ENCODE data around the gene MFGE8. TPM values are rescaled to one million over a fixed set of nuclear protein-coding genes. Genes with fewer than 3 reads are reported as not detected.

Gene MFGE8
- 10 to 100 TPM; 60.3 to 62.3 TPM for polyA plus RNA-seq

DNA sequence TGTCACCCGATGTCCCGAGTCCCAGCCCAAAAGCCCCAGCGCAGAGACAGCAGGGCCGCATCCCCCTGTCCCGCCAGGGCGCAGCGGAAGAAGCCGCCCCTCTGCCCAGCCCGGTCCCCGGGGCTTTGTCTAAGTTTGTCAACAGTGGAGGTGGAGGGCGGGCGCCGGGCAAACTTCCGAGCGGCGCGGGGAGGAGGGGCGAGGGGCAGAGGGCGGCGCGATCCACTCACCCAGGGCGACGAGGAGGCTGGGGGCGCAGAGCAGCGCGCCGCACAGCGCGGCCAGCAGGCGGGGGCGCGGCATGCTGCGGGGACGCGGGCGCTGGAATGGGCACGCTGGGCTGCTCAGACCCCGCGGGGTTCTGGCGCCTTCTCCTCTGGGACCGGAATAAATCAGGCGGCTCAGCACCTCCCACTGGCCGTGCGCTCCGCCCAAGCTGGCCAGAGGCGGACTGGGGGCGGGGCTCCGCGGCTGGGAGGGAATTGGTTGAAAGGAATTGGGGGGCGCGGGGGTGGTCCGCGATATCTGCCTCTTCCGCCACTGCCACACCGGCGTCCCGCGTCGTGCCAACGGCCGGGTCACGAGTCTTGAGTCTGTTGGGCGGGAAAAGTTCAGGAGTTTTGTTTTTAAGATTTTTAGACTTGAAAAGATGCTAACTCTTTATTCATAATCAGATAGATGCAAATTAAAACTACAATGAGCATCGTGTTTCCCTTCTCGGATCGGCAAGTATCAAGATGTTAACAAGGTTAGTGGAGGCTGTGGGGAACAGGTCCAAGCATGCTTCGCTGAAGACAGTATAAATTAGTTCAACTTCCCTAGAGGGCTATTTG, at the start of gene MFGE8:
Gene MFGE8 (minus strand): TSS at position 363 of the 833 bp plus-strand sequence. CDS start 60 bp downstream, at position 303.
- Histone ChIP-seq H3K4me1 (ENCODE audit: control insufficient read depth in 2 of 2, insufficient read depth in 2 of 2, low read length in 1 of 2) (peaks cover 3 to 7% of the 10 kb centered on the region in 2 donors), H3K36me3 (ENCODE audit: control insufficient read depth in 2 of 2, insufficient read depth in 2 of 2, low read length in 1 of 2) (peaks cover 0 to 6% of the 10 kb centered on the region in 2 donors), H3K9me3 (ENCODE audit: control insufficient read depth in 2 of 2, insufficient read depth in 1 of 2, low read depth in 1 of 2, low read length in 1 of 2) (no peaks in the 10 kb centered on the region), H3K27me3 (ENCODE audit: control insufficient read depth in 1 of 2, insufficient read depth in 2 of 2, low read length in 2 of 2) (no peaks in the 10 kb centered on the region), H3K4me3 (ENCODE audit: low read depth in 1 of 2, low read length in 2 of 2) (peak within 1 kb of the TSS; percentile 80 to 97), H3K27ac (ENCODE audit: low read depth in 2 of 2, low read length in 1 of 2) (peak within 1 kb of the TSS; percentile 90)
- 1% methylated on average over 52 to 67 of the region's 67 CpGs for WGBS, 2 donors

- Histone ChIP-seq H3K4me1 (ENCODE audit: control insufficient read depth in 2 of 2, insufficient read depth in 2 of 2, low read length in 1 of 2) (no peaks in the 10 kb centered on the region), H3K27ac (ENCODE audit: low read depth in 2 of 2, low read length in 1 of 2) (no peak overlapping the region), H3K9me3 (ENCODE audit: control insufficient read depth in 2 of 2, insufficient read depth in 1 of 2, low read depth in 1 of 2, low read length in 1 of 2) (peaks cover 0 to under 1% of the 10 kb centered on the region in 2 donors), H3K27me3 (ENCODE audit: control insufficient read depth in 1 of 2, insufficient read depth in 2 of 2, low read length in 2 of 2) (no peaks in the 10 kb centered on the region), H3K36me3 (ENCODE audit: control insufficient read depth in 2 of 2, insufficient read depth in 2 of 2, low read length in 1 of 2) (no peaks in the 10 kb centered on the region), H3K4me3 (ENCODE audit: low read depth in 1 of 2, low read length in 2 of 2) (no peak overlapping the region)
- WGBS, 2 donors, result 81 to 82% methylated on average over 3 of the region's 3 CpGs
Observed at GRCh38 chr15:88959445-88959844, 46.3 kb upstream of the MFGE8 start.

DNA sequence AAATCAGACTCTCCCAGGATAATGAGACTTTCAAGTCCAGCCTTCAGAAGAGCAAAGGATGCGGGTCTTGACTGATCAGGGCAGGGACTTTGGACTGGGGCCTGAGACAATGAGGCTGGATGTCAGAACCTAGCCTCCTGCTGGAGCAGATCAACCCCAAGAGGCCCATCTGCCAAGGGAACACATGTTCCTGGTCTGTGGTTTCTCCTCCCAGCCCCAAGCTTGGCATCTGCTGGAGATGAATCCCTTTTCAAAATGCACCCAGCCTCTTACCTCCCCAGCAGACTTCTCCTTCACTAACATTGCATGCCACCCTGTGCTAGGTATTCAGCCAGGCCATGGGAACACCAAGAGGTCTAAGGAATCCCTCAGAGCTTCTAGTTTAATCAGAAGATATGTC, 43.7 kb upstream of the MFGE8 start:
- Histone ChIP-seq H3K27ac (ENCODE audit: low read depth in 2 of 2, low read length in 1 of 2) (no peak overlapping the region), H3K4me3 (ENCODE audit: low read depth in 1 of 2, low read length in 2 of 2) (no peak overlapping the region), H3K4me1 (ENCODE audit: control insufficient read depth in 2 of 2, insufficient read depth in 2 of 2, low read length in 1 of 2) (no peaks in the 10 kb centered on the region), H3K36me3 (ENCODE audit: control insufficient read depth in 2 of 2, insufficient read depth in 2 of 2, low read length in 1 of 2) (no peaks in the 10 kb centered on the region), H3K27me3 (ENCODE audit: control insufficient read depth in 1 of 2, insufficient read depth in 2 of 2, low read length in 2 of 2) (no peaks in the 10 kb centered on the region), H3K9me3 (ENCODE audit: control insufficient read depth in 2 of 2, insufficient read depth in 1 of 2, low read depth in 1 of 2, low read length in 1 of 2) (no peaks in the 10 kb centered on the region)
- WGBS, 2 donors, result 81 to 84% methylated on average over 1 of the region's 1 CpG

DNA sequence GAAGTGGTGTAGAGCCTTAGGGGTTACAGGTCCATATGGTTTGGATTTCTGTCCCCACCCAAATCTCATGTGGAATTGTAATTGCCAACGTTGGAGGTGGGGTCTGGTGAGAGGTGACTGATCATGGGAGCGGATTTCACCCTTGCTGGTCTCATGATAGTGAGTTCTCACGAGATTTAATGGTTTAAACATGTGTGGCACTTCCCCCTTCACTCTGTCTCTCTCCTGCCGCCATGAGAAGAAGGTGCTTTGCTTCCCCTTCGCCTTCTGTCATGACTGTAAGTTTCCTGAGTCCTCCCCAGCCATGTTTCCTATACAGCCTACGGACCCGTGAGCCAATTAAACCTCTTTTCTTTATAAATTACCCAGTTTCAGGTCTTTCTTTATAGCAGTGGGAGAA, 43.1 kb upstream of the MFGE8 start:
- Histone ChIP-seq H3K4me1 (ENCODE audit: control insufficient read depth in 2 of 2, insufficient read depth in 2 of 2, low read length in 1 of 2) (no peaks in the 10 kb centered on the region), H3K27me3 (ENCODE audit: control insufficient read depth in 1 of 2, insufficient read depth in 2 of 2, low read length in 2 of 2) (no peaks in the 10 kb centered on the region), H3K27ac (ENCODE audit: low read depth in 2 of 2, low read length in 1 of 2) (no peak overlapping the region), H3K4me3 (ENCODE audit: low read depth in 1 of 2, low read length in 2 of 2) (no peak overlapping the region), H3K9me3 (ENCODE audit: control insufficient read depth in 2 of 2, insufficient read depth in 1 of 2, low read depth in 1 of 2, low read length in 1 of 2) (no peaks in the 10 kb centered on the region), H3K36me3 (ENCODE audit: control insufficient read depth in 2 of 2, insufficient read depth in 2 of 2, low read length in 1 of 2) (no peaks in the 10 kb centered on the region)
- WGBS, 2 donors, result 77 to 81% methylated on average over 7 of the region's 7 CpGs

GRCh38 chr15:88954431-88955277, 41.5 kb upstream of the MFGE8 start:
- H3K4me3 ChIP-seq (ENCODE audit: low read depth in 1 of 2, low read length in 2 of 2), result no peak overlapping the region
- 79% methylated on average over 15 of the region's 15 CpGs for WGBS, 2 donors
- H3K27me3 ChIP-seq (ENCODE audit: control insufficient read depth in 1 of 2, insufficient read depth in 2 of 2, low read length in 2 of 2), result no peaks in the 10 kb centered on the region
- H3K36me3 ChIP-seq (ENCODE audit: control insufficient read depth in 2 of 2, insufficient read depth in 2 of 2, low read length in 1 of 2), result no peaks in the 10 kb centered on the region
- H3K27ac ChIP-seq (ENCODE audit: low read depth in 2 of 2, low read length in 1 of 2), result no peak overlapping the region
- H3K9me3 ChIP-seq (ENCODE audit: control insufficient read depth in 2 of 2, insufficient read depth in 1 of 2, low read depth in 1 of 2, low read length in 1 of 2), result no peaks in the 10 kb centered on the region
- H3K4me1 ChIP-seq (ENCODE audit: control insufficient read depth in 2 of 2, insufficient read depth in 2 of 2, low read length in 1 of 2), result no peaks in the 10 kb centered on the region

- 92 to 94% methylated on average over 6 of the region's 6 CpGs for WGBS, 2 donors
Observed at GRCh38 chr15:88950600-88951160, 37.5 kb upstream of the MFGE8 start.

GRCh38 chr15:88949734-88950400, 36.7 kb upstream of the MFGE8 start:
- WGBS, 2 donors, result 91 to 93% methylated on average over 5 of the region's 5 CpGs
- no peaks in the 10 kb centered on the region for H3K9me3 ChIP-seq (ENCODE audit: control insufficient read depth in 2 of 2, insufficient read depth in 1 of 2, low read depth in 1 of 2, low read length in 1 of 2)
- no peak overlapping the region for H3K27ac ChIP-seq (ENCODE audit: low read depth in 2 of 2, low read length in 1 of 2)
- H3K36me3 ChIP-seq (ENCODE audit: control insufficient read depth in 2 of 2, insufficient read depth in 2 of 2, low read length in 1 of 2), result no peaks in the 10 kb centered on the region
- no peaks in the 10 kb centered on the region for H3K4me1 ChIP-seq (ENCODE audit: control insufficient read depth in 2 of 2, insufficient read depth in 2 of 2, low read length in 1 of 2)
- H3K4me3 ChIP-seq (ENCODE audit: low read depth in 1 of 2, low read length in 2 of 2), result no peak overlapping the region
- no peaks in the 10 kb centered on the region for H3K27me3 ChIP-seq (ENCODE audit: control insufficient read depth in 1 of 2, insufficient read depth in 2 of 2, low read length in 2 of 2)

More at GRCh38 chr15:88950600-88951160, 37.5 kb upstream of the MFGE8 start:
- no peaks in the 10 kb centered on the region for H3K4me1 ChIP-seq (ENCODE audit: control insufficient read depth in 2 of 2, insufficient read depth in 2 of 2, low read length in 1 of 2)
- no peaks in the 10 kb centered on the region for H3K36me3 ChIP-seq (ENCODE audit: control insufficient read depth in 2 of 2, insufficient read depth in 2 of 2, low read length in 1 of 2)
- no peak overlapping the region for H3K4me3 ChIP-seq (ENCODE audit: low read depth in 1 of 2, low read length in 2 of 2)
- no peak overlapping the region for H3K27ac ChIP-seq (ENCODE audit: low read depth in 2 of 2, low read length in 1 of 2)
- H3K27me3 ChIP-seq (ENCODE audit: control insufficient read depth in 1 of 2, insufficient read depth in 2 of 2, low read length in 2 of 2), result no peaks in the 10 kb centered on the region
- no peaks in the 10 kb centered on the region for H3K9me3 ChIP-seq (ENCODE audit: control insufficient read depth in 2 of 2, insufficient read depth in 1 of 2, low read depth in 1 of 2, low read length in 1 of 2)

- no peak overlapping the region for H3K27ac ChIP-seq (ENCODE audit: low read depth in 2 of 2, low read length in 1 of 2)
- 71 to 85% methylated on average over 4 of the region's 4 CpGs for WGBS, 2 donors
- H3K4me3 ChIP-seq (ENCODE audit: low read depth in 1 of 2, low read length in 2 of 2), result no peak overlapping the region
- no peaks in the 10 kb centered on the region for H3K4me1 ChIP-seq (ENCODE audit: control insufficient read depth in 2 of 2, insufficient read depth in 2 of 2, low read length in 1 of 2)
- H3K27me3 ChIP-seq (ENCODE audit: control insufficient read depth in 1 of 2, insufficient read depth in 2 of 2, low read length in 2 of 2), result no peaks in the 10 kb centered on the region
- no peaks in the 10 kb centered on the region for H3K9me3 ChIP-seq (ENCODE audit: control insufficient read depth in 2 of 2, insufficient read depth in 1 of 2, low read depth in 1 of 2, low read length in 1 of 2)
- no peaks in the 10 kb centered on the region for H3K36me3 ChIP-seq (ENCODE audit: control insufficient read depth in 2 of 2, insufficient read depth in 2 of 2, low read length in 1 of 2)
Observed at GRCh38 chr15:88940110-88940675, 27.0 kb upstream of the MFGE8 start.

- no peak overlapping the region for H3K4me3 ChIP-seq (ENCODE audit: low read depth in 1 of 2, low read length in 2 of 2)
- H3K4me1 ChIP-seq (ENCODE audit: control insufficient read depth in 2 of 2, insufficient read depth in 2 of 2, low read length in 1 of 2), result no peaks in the 10 kb centered on the region
- no peak overlapping the region for H3K27ac ChIP-seq (ENCODE audit: low read depth in 2 of 2, low read length in 1 of 2)
- no peaks in the 10 kb centered on the region for H3K9me3 ChIP-seq (ENCODE audit: control insufficient read depth in 2 of 2, insufficient read depth in 1 of 2, low read depth in 1 of 2, low read length in 1 of 2)
- WGBS, 2 donors, result 78 to 84% methylated on average over 2 of the region's 2 CpGs
- H3K36me3 ChIP-seq (ENCODE audit: control insufficient read depth in 2 of 2, insufficient read depth in 2 of 2, low read length in 1 of 2), result no peaks in the 10 kb centered on the region
- H3K27me3 ChIP-seq (ENCODE audit: control insufficient read depth in 1 of 2, insufficient read depth in 2 of 2, low read length in 2 of 2), result no peaks in the 10 kb centered on the region
Observed at GRCh38 chr15:88939486-88939806, 26.3 kb upstream of the MFGE8 start.

Data from esophagus (tissue), 2 donors.